ENCODE results near the gene LHX5.

LHX5 gene

DNA sequence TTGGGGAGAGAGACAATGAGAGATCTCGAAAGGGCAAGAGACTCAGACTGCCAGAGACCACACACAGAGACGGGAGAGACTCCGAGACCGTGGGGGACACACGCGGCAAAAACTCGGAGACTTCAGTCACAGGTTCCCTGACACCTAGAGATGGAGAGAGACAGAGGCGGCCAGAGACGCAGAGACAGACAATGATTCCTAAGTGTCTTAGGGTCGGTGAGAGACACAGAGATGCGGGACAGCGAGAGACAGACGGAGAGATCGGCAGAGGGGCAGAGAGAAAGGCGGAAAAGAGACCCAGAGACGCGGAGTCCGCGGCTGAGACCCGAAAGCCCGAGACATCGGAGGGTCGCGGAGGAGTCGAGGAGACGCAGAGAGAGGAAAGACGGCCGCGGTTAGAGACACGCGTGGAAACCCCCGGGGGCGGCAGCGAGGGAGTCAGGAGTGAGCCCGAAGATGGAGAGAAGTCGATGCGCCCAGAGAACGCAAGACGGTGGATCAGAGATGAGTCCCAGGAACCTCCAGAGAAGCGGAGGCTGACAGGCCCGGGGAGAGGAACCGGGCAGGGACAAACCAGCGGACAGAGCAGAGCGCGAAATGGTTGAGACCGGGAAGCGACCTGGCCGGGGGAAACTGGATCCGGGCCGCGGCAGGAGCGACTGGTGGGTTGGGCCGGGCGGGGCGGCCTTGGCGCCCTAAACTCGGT, 7.8 kb downstream of the LHX5 start:
- no peaks in the 10 kb centered on the region for H3K9me3 ChIP-seq (ENCODE audit: control insufficient read depth, low read length)
- no peak overlapping the region for H3K27ac ChIP-seq (ENCODE audit: low read depth, low read length, severe bottlenecking)
- no peak overlapping the region for H3K4me3 ChIP-seq (ENCODE audit: extremely low read depth, insufficient read depth, low read length, poor library complexity, severe bottlenecking)
- peaks cover 13% of the 10 kb centered on the region for H3K4me1 ChIP-seq (ENCODE audit: control insufficient read depth, insufficient read depth, low read length, poor library complexity, severe bottlenecking)
- no peaks in the 10 kb centered on the region for H3K36me3 ChIP-seq (ENCODE audit: control insufficient read depth, insufficient read depth, low read length)
- WGBS, 2 experiments (ENCODE audit: insufficient coverage in 2 of 2), result 2 to 3% methylated on average over 48 to 56 of the region's 57 CpGs

DNA sequence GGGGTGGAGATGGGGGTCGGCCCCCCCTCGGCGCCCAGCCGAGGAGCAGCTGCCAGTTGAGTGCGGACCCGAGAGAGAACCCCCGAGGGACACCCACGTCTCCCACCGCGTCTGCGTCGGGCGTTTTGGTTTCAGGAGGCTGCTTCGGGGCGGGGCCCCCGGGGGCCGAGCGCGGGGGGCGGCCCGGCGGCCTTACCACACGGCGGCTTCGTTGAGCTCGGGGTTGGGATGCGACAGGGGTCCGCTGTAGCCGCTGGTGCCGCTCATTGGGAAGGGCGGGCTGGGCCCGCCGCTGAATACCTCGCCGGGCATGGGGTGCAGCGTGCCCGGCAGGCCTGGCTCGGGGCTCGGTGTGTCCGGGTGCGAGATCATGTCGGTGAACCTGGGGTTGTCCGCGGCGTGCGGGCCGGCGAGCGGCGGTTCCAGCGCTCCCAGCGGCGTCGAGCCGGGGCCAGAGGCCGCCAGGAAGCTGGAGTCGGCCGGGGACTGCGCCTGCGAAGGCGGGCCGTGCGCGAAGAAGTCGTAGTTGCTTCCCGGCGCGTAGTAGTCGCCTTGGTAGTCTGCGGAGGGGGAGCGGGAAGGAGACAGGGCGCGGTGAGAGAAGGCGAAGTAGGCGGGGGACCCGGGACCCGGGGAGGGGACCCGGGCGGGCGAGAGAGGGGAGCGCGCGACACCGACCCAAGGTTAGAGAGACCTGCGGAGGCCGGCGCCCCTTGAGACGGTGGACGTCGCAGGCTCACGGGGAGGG, 8.5 kb downstream of the LHX5 start:
- Histone ChIP-seq H3K4me1 (ENCODE audit: control insufficient read depth, insufficient read depth, low read length, poor library complexity, severe bottlenecking) (peaks cover 13% of the 10 kb centered on the region), H3K9me3 (ENCODE audit: control insufficient read depth, low read length) (no peaks in the 10 kb centered on the region), H3K4me3 (ENCODE audit: extremely low read depth, insufficient read depth, low read length, poor library complexity, severe bottlenecking) (no peak overlapping the region), H3K27ac (ENCODE audit: low read depth, low read length, severe bottlenecking) (no peak overlapping the region), H3K36me3 (ENCODE audit: control insufficient read depth, insufficient read depth, low read length) (no peaks in the 10 kb centered on the region)
- whole genome bisulfite sequencing, 2 experiments (ENCODE audit: insufficient coverage in 2 of 2), result 1 to 2% methylated on average over 69 to 73 of the region's 91 CpGs

DNA sequence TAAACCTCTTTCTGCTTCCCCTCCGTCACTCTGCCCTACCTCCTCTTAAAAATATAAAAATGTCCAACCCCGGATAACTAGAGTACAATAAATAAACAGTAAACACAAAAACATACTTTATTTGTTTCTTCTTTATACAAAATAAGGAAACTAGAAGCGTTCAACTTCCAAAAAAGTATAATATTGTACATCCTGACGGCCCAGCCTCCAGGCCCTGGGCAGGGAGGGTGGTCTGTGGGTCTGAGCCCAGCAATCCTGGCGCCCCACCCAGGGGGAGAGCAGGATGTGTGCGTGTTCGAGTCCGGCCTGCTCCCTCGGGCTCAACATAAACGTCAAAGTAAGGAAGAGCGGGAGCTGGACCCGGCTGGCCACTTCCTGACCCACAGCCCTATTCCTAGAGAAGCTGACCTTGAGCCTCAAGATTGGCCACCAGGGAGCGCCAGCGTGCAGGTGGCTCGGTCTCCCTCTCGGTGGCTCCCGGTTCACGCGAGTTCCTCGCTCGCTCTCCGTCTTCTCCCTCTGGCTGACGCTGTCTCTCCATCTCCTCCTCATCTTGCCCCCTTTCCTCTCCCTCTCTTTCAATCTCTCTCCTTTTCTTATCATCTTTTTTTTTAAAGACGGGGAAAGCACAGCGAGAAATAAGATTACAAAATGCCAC, 9.4 kb downstream of the LHX5 start:
- peak overlapping the region; percentile 5 for H3K4me3 ChIP-seq (ENCODE audit: extremely low read depth, insufficient read depth, low read length, poor library complexity, severe bottlenecking)
- H3K36me3 ChIP-seq (ENCODE audit: control insufficient read depth, insufficient read depth, low read length), result no peaks in the 10 kb centered on the region
- no peak overlapping the region for H3K27ac ChIP-seq (ENCODE audit: low read depth, low read length, severe bottlenecking)

DNA sequence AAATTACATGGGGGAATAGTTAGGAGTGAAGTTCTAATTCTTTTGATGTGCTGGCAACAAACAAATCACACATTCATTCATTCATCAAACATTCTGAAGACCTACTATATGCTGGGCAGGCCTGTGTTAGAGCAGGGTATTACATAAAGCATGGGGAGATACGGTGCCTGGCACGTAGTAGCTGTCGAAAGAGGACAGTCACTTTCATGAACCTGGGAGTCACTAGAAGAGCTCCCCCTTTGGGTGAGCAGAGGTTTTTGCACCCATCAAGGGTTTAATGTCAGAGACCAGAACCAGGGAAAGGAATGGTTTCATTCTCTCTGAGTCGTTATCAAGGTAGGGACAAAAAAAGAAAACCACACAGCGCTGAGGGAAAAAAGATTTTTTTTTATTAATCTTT, 10.0 kb downstream of the LHX5 start:
- Histone ChIP-seq H3K36me3 (ENCODE audit: control insufficient read depth, insufficient read depth, low read length) (no peaks in the 10 kb centered on the region), H3K27ac (ENCODE audit: low read depth, low read length, severe bottlenecking) (no peak overlapping the region), H3K4me1 (ENCODE audit: control insufficient read depth, insufficient read depth, low read length, poor library complexity, severe bottlenecking) (peaks cover 6% of the 10 kb centered on the region), H3K9me3 (ENCODE audit: control insufficient read depth, low read length) (no peaks in the 10 kb centered on the region), H3K4me3 (ENCODE audit: extremely low read depth, insufficient read depth, low read length, poor library complexity, severe bottlenecking) (no peak overlapping the region)
- 19 to 29% methylated on average over 3 to 4 of the region's 5 CpGs for WGBS, 2 experiments (ENCODE audit: insufficient coverage in 2 of 2)

More for the DNA sequence above, 9.4 kb downstream of the LHX5 start:
- Histone ChIP-seq H3K4me1 (ENCODE audit: control insufficient read depth, insufficient read depth, low read length, poor library complexity, severe bottlenecking) (peaks cover 6% of the 10 kb centered on the region), H3K9me3 (ENCODE audit: control insufficient read depth, low read length) (no peaks in the 10 kb centered on the region)
- WGBS, 2 experiments (ENCODE audit: insufficient coverage in 2 of 2), result 4 to 9% methylated on average over 14 to 19 of the region's 25 CpGs

DNA sequence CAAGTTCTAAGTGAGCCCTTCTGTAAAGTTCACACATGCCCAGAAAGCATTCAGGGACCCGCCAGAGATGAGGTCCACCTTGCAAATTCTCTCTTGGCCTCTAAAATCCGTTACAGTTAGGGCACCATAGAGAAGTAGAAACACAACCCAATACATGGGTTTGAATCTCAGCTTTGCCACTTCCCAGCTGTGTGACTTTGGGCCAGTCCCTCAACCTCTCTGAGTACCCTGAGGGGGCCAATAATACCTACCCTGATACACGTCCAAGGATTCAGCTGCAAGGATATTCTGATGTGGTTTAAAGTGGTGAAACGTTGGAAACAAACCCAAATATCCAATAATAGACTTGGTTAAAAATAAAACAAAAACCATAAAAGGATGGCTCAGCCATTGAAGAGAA, 11.7 kb downstream of the LHX5 start:
- H3K27ac ChIP-seq (ENCODE audit: low read depth, low read length, severe bottlenecking), result no peak overlapping the region
- no peaks in the 10 kb centered on the region for H3K36me3 ChIP-seq (ENCODE audit: control insufficient read depth, insufficient read depth, low read length)
- H3K4me1 ChIP-seq (ENCODE audit: control insufficient read depth, insufficient read depth, low read length, poor library complexity, severe bottlenecking), result peaks cover 6% of the 10 kb centered on the region
- no peak overlapping the region for H3K4me3 ChIP-seq (ENCODE audit: extremely low read depth, insufficient read depth, low read length, poor library complexity, severe bottlenecking)
- H3K9me3 ChIP-seq (ENCODE audit: control insufficient read depth, low read length), result no peaks in the 10 kb centered on the region
- 57 to 70% methylated on average over 2 of the region's 4 CpGs for WGBS, 2 experiments (ENCODE audit: insufficient coverage in 2 of 2)

DNA sequence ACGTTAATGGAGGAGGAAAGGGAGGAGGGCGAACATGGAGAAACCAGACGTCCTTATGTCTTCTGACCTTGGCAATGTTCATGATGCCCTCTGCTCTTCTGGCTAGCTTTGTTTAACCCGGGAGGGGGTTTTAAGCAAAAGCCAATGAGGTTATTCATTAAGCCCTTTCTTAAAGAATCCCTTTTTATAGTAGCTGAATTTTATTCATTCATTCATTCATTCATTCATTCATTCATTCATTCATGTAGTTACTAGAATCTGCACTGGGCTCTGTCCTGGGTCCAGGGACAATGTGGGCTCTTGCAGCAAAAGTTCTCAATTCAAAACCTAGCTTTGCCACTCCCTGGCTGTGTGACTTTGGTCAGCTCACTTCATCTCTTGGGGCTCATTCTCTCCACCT, 14.0 kb downstream of the LHX5 start:
- H3K4me3 ChIP-seq (ENCODE audit: extremely low read depth, insufficient read depth, low read length, poor library complexity, severe bottlenecking), result no peak overlapping the region

DNA sequence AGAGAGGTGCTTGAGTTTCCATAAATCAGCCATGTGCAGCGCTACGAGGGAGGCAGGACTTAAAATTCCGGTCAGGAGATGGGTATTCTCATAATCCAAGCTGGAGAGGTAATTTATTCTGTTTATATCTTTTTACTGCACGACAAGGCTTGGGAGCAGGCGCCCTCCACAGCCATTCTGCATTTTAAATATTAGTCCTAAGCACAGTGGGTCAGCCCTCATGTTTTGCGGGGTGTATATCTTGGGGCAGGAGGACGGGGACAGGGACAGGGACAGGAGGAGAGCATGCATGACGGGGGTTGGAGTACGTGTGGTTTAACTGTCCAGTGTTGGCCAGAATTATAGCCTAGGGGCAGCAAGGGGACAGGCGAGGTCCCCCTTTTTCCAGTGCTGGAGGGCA, 14.5 kb downstream of the LHX5 start:
- H3K4me3 ChIP-seq (ENCODE audit: extremely low read depth, insufficient read depth, low read length, poor library complexity, severe bottlenecking), result no peak overlapping the region
- H3K27ac ChIP-seq (ENCODE audit: low read depth, low read length, severe bottlenecking), result no peak overlapping the region
- no peaks in the 10 kb centered on the region for H3K36me3 ChIP-seq (ENCODE audit: control insufficient read depth, insufficient read depth, low read length)
- no peaks in the 10 kb centered on the region for H3K9me3 ChIP-seq (ENCODE audit: control insufficient read depth, low read length)
- no peaks in the 10 kb centered on the region for H3K4me1 ChIP-seq (ENCODE audit: control insufficient read depth, insufficient read depth, low read length, poor library complexity, severe bottlenecking)
- 81 to 90% methylated on average over 5 to 8 of the region's 10 CpGs for WGBS, 2 experiments (ENCODE audit: insufficient coverage in 2 of 2)

More for the DNA sequence above, 14.0 kb downstream of the LHX5 start:
- Histone ChIP-seq H3K27ac (ENCODE audit: low read depth, low read length, severe bottlenecking) (no peak overlapping the region), H3K9me3 (ENCODE audit: control insufficient read depth, low read length) (no peaks in the 10 kb centered on the region), H3K36me3 (ENCODE audit: control insufficient read depth, insufficient read depth, low read length) (no peaks in the 10 kb centered on the region), H3K4me1 (ENCODE audit: control insufficient read depth, insufficient read depth, low read length, poor library complexity, severe bottlenecking) (no peaks in the 10 kb centered on the region)
- 74 to 89% methylated on average over 3 of the region's 4 CpGs for WGBS, 2 experiments (ENCODE audit: insufficient coverage in 2 of 2)

DNA sequence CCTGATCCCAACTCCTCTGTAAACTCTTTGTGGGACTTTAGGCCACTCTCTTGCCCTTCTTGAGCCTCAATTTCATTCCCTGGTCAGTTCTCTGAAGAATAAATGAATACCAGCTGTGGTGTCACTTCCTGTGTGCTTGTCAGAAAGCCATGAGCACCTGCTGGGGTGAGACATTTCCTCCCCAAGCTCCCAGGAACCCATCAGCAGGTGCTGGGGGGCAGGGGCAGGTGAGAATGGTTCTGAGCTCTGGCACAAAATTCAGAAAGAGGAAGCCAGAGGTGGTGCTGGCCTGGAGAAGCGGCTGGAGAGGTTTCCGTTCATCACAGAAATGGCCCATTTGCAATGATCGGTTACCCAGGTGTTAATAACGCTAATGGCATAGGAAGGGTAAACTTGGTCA, 14.9 kb downstream of the LHX5 start:
- Histone ChIP-seq H3K9me3 (ENCODE audit: control insufficient read depth, low read length) (no peaks in the 10 kb centered on the region), H3K4me1 (ENCODE audit: control insufficient read depth, insufficient read depth, low read length, poor library complexity, severe bottlenecking) (no peaks in the 10 kb centered on the region), H3K36me3 (ENCODE audit: control insufficient read depth, insufficient read depth, low read length) (no peaks in the 10 kb centered on the region), H3K4me3 (ENCODE audit: extremely low read depth, insufficient read depth, low read length, poor library complexity, severe bottlenecking) (no peak overlapping the region), H3K27ac (ENCODE audit: low read depth, low read length, severe bottlenecking) (no peak overlapping the region)
- 74 to 82% methylated on average over 4 of the region's 4 CpGs for WGBS, 2 experiments (ENCODE audit: insufficient coverage in 2 of 2)

DNA sequence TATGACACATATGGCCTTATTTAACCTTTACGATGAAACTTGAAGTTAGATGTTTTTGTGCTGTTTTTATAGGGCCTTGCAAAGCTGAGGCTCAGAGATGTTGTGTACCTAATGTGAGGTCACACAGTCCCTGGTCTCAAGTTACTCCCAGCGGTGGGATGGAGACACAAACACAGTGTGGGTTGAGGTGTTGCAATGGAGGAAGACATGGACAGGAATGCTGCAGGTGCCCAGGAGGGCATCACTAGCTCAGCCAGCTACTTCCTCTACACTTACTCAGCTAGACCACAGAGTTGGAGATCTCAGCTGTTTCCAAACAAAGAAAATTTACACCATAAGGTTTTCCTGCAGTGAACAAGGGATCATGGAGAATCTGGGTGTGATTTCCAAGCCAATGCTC, 15.5 kb downstream of the LHX5 start:
- Histone ChIP-seq H3K27ac (ENCODE audit: low read depth, low read length, severe bottlenecking) (no peak overlapping the region), H3K4me1 (ENCODE audit: control insufficient read depth, insufficient read depth, low read length, poor library complexity, severe bottlenecking) (no peaks in the 10 kb centered on the region), H3K4me3 (ENCODE audit: extremely low read depth, insufficient read depth, low read length, poor library complexity, severe bottlenecking) (no peak overlapping the region), H3K9me3 (ENCODE audit: control insufficient read depth, low read length) (no peaks in the 10 kb centered on the region), H3K36me3 (ENCODE audit: control insufficient read depth, insufficient read depth, low read length) (no peaks in the 10 kb centered on the region)
- 83% methylated on average over 2 of the region's 2 CpGs; no CpG with 5 or more reads in 1 of the 2 experiments for WGBS, 2 experiments (ENCODE audit: insufficient coverage in 2 of 2)

DNA sequence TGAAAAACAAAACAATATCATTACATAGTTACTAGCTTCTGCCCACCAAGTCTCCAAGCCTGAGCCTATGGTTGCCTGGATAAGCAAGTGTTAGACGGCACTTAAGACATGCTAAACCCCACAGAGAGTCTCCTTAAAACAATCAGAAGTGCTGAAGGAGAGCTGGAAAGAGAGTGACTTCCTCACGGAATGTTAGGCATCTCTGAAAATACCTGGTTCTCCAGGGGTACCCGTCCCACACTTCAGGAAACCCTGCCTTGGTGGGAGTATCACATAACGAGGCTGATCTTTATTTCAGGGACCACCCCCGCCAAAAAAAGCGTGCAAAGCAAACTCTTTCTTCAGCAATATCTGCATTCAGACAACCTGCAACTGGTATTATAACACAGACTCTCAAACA, 18.3 kb downstream of the LHX5 start:
- no peak overlapping the region for H3K4me3 ChIP-seq (ENCODE audit: extremely low read depth, insufficient read depth, low read length, poor library complexity, severe bottlenecking)
- H3K4me1 ChIP-seq (ENCODE audit: control insufficient read depth, insufficient read depth, low read length, poor library complexity, severe bottlenecking), result no peaks in the 10 kb centered on the region
- H3K27ac ChIP-seq (ENCODE audit: low read depth, low read length, severe bottlenecking), result no peak overlapping the region
- H3K36me3 ChIP-seq (ENCODE audit: control insufficient read depth, insufficient read depth, low read length), result no peaks in the 10 kb centered on the region
- 51 to 55% methylated on average over 5 of the region's 6 CpGs for WGBS, 2 experiments (ENCODE audit: insufficient coverage in 2 of 2)
- H3K9me3 ChIP-seq (ENCODE audit: control insufficient read depth, low read length), result no peaks in the 10 kb centered on the region

Measured in mesodermal cell (in vitro differentiated cells).